ENCODE data around the gene WHAMM. TPM values are rescaled to one million over a fixed set of nuclear protein-coding genes. Genes with fewer than 3 reads are reported as not detected.

Gene WHAMM
- total RNA-seq, 2 donors from 2014 or later: 3.7 to 4.4 TPM

GRCh38 chr15:82793737-82794136 lies 15.7 kb upstream of the WHAMM start:
- Histone ChIP-seq H3K9ac (ENCODE audit: extremely low read depth, low read length, poor library complexity, severe bottlenecking) (no peak overlapping the region), H3K9me3 (ENCODE audit: control insufficient read depth, low read length) (peaks cover 10% of the 10 kb centered on the region), H3K36me3 (ENCODE audit: control insufficient read depth, insufficient read depth, low read length) (no peaks in the 10 kb centered on the region), H3K27me3 (ENCODE audit: control insufficient read depth, insufficient read depth, low read length, poor library complexity, severe bottlenecking) (peaks cover 10% of the 10 kb centered on the region), H3K27ac (ENCODE audit: low read depth, low read length) (no peak overlapping the region), H3K4me3 (ENCODE audit: low read length) (no peak overlapping the region), H3K4me1 (ENCODE audit: control insufficient read depth, insufficient read depth, low read length) (no peaks in the 10 kb centered on the region)
- no peak for DNase-seq
- H3K27ac Mint-ChIP-seq: no peak overlapping the region
- TF ChIP-seq, protein P1, sequence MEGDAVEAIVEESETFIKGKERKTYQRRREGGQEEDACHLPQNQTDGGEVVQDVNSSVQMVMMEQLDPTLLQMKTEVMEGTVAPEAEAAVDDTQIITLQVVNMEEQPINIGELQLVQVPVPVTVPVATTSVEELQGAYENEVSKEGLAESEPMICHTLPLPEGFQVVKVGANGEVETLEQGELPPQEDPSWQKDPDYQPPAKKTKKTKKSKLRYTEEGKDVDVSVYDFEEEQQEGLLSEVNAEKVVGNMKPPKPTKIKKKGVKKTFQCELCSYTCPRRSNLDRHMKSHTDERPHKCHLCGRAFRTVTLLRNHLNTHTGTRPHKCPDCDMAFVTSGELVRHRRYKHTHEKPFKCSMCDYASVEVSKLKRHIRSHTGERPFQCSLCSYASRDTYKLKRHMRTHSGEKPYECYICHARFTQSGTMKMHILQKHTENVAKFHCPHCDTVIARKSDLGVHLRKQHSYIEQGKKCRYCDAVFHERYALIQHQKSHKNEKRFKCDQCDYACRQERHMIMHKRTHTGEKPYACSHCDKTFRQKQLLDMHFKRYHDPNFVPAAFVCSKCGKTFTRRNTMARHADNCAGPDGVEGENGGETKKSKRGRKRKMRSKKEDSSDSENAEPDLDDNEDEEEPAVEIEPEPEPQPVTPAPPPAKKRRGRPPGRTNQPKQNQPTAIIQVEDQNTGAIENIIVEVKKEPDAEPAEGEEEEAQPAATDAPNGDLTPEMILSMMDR (conservative IDR thresholded peaks at IDR 0.05): no peak
- peaks cover 11% of the 10 kb centered on the region for H3K9me3 Mint-ChIP-seq
- H3K4me3 Mint-ChIP-seq: no peak overlapping the region
- peaks cover 25% of the 10 kb centered on the region for H3K27me3 Mint-ChIP-seq (ENCODE audit: insufficient read depth)
- H3K4me1 Mint-ChIP-seq: no peaks in the 10 kb centered on the region
- H3K36me3 Mint-ChIP-seq (ENCODE audit: low read depth): no peaks in the 10 kb centered on the region

- H3K36me3 Mint-ChIP-seq (ENCODE audit: low read depth): no peaks in the 10 kb centered on the region
- TF ChIP-seq, protein P1 (conservative IDR thresholded peaks at IDR 0.05): no peak
- Histone ChIP-seq H3K27me3 (ENCODE audit: control insufficient read depth, insufficient read depth, low read length, poor library complexity, severe bottlenecking) (peaks cover 38% of the 10 kb centered on the region), H3K9me3 (ENCODE audit: control insufficient read depth, low read length) (peaks cover 10% of the 10 kb centered on the region), H3K4me3 (ENCODE audit: low read length) (no peak overlapping the region), H3K36me3 (ENCODE audit: control insufficient read depth, insufficient read depth, low read length) (no peaks in the 10 kb centered on the region), H3K4me1 (ENCODE audit: control insufficient read depth, insufficient read depth, low read length) (no peaks in the 10 kb centered on the region), H3K9ac (ENCODE audit: extremely low read depth, low read length, poor library complexity, severe bottlenecking) (no peak overlapping the region), H3K27ac (ENCODE audit: low read depth, low read length) (no peak overlapping the region)
- H3K9me3 Mint-ChIP-seq: peaks cover 10% of the 10 kb centered on the region
- no peak for DNase-seq
- H3K4me3 Mint-ChIP-seq: no peak overlapping the region
- no peaks in the 10 kb centered on the region for H3K4me1 Mint-ChIP-seq
- H3K27me3 Mint-ChIP-seq (ENCODE audit: insufficient read depth): peaks cover 51% of the 10 kb centered on the region
- no peak overlapping the region for H3K27ac Mint-ChIP-seq
- 63 to 82% methylated on average over 2 to 4 of the region's 4 CpGs for WGBS, 2 experiments (ENCODE audit: insufficient coverage in 1 of 2, insufficient read length in 1 of 2)
These were observed 11.3 kb upstream of the WHAMM start for GRCh38 chr15:82798104-82798503.

GRCh38 chr15:82798531-82799166 lies 10.8 kb upstream of the WHAMM start:
- Histone ChIP-seq H3K4me1 (ENCODE audit: control insufficient read depth, insufficient read depth, low read length) (no peaks in the 10 kb centered on the region), H3K9ac (ENCODE audit: extremely low read depth, low read length, poor library complexity, severe bottlenecking) (no peak overlapping the region), H3K27me3 (ENCODE audit: control insufficient read depth, insufficient read depth, low read length, poor library complexity, severe bottlenecking) (peaks cover 44% of the 10 kb centered on the region), H3K4me3 (ENCODE audit: low read length) (no peak overlapping the region), H3K36me3 (ENCODE audit: control insufficient read depth, insufficient read depth, low read length) (no peaks in the 10 kb centered on the region), H3K27ac (ENCODE audit: low read depth, low read length) (no peak overlapping the region), H3K9me3 (ENCODE audit: control insufficient read depth, low read length) (peaks cover 5% of the 10 kb centered on the region)
- H3K36me3 Mint-ChIP-seq (ENCODE audit: low read depth): no peaks in the 10 kb centered on the region
- TF ChIP-seq, protein P1 (conservative IDR thresholded peaks at IDR 0.05): no peak
- DNase-seq: no peak
- H3K27me3 Mint-ChIP-seq (ENCODE audit: insufficient read depth): peaks cover 54% of the 10 kb centered on the region
- H3K4me3 Mint-ChIP-seq: no peak overlapping the region
- H3K9me3 Mint-ChIP-seq: peaks cover 6% of the 10 kb centered on the region
- WGBS, 2 experiments (ENCODE audit: insufficient coverage in 1 of 2, insufficient read length in 1 of 2): 81 to 87% methylated on average over 5 of the region's 5 CpGs
- no peak overlapping the region for H3K27ac Mint-ChIP-seq
- H3K4me1 Mint-ChIP-seq: no peaks in the 10 kb centered on the region
